GM21528 (cell line): ENCODE data around the gene CLCN7.

Experiments used
- ATAC-seq: cut with Tn5 transposase; IDR thresholded peaks from one replicate; pipeline ENCODE4 v1.9.1; 2021; ENCODE audit warnings: mild to moderate bottlenecking, moderate library complexity; ENCODE audit not compliant: unreplicated experiment, low FRiP score

The CLCN7 gene

DNA sequence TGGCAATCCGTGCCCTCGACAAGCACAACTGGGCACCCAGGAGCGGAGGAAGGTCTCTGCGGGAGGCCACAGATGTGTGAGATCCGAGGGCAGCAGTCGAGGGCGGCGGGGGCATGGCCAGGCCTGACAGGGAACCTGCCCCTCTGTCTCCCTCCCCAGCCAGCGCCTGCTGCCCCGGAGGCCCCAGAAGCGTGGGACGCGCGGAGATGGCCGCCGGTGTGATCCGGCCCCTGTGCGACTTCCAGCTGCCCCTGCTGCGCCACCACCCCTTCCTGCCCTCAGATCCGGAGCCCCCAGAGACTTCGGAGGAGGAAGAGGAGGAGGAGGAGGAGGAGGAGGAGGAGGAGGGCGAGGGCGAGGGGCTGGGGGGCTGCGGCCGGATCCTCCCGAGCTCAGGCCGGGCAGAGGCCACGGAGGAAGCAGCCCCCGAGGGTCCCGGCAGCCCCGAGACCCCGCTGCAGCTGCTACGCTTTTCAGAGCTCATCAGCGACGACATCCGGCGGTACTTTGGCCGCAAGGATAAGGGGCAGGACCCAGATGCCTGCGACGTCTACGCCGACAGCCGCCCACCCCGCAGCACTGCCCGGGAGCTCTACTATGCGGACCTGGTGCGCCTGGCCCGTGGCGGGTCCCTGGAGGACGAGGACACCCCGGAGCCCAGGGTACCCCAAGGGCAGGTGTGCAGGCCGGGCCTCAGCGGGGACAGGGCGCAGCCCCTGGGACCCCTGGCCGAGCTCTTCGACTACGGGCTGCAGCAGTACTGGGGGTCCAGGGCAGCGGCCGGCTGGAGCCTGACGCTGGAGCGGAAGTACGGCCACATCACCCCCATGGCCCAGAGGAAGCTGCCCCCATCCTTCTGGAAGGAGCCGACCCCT, 42.2 kb downstream of the CLCN7 start:
- no peak for ATAC-seq

DNA sequence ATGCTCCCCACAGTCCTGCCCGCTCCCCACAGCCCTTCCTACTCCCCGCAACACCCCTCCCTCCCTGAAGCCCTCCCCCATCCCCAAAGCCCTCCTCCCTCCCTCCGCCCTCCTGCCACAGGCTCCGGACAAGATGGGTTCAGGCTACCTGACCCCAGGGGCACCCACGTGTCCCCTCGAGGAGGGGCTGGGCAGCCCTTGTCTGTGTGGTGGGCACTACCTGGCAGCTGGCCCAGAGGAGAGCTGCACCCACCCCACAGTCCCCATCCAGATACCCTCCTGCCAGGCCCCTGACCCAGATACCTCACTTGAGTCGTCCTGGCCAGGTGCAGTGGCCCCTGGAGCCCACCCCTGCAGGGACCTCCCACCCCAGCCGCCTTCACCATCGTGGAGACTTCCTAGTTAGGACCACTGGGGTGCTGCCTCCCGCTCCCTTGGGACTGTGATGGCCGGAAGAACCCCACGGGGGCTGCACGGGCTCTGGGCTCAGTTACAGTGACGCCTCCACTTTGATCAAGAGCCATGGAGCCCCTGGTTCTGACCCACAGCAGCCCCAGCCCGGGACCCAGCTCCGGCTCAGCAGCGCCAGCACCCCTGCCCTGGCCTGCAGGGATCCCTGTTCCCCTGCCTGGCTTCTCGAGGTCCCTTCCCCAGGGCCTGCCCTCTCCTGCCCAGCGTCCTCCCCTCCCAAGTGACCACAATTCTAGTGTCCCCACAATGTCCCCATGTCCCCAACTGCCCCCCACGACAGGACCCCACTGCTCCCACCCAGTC, 43.1 kb downstream of the CLCN7 start:
- ATAC-seq, result no peak

DNA sequence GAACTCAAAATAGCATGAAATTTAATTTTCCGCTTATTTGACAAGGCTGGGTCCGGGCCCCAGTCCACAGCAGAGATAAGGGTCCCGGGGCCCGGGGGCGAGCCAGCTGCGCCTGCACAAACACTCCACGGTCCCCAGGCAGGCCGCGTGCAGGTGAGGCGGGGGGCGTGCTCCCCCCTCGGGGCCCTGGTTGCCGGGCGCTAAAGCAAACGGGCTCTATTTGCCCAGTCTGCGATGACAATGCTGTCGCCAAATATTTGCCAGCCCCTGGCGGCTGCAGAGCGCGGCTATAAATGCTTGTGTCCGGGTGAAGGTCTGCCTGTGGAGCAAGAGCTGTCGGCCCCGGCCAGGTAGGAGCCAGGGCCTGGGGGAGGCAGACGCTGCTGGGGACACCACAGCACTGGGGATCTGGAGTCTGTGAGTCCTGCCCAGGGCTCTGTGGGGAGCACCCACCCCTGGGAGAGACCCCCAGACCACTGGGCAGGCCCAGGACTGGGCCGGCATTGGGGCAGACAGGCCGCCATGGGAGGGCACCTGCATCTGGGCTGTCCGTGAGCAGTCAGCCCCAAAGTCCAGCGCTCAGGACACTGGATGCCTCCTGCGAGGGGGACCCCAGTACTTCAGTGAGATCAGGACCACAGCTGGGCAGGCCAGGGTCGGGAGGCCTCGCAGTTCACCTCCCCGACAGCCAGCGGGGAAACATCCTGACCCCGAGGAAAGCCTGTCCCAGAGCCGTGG, 43.9 kb downstream of the CLCN7 start, which contains the start of gene PERCC1:
TSS of gene PERCC1 (plus strand) at position 320 of the 738 bp plus-strand sequence. CDS start 1,516 bp downstream, outside the sequence.
- no peak for ATAC-seq

DNA sequence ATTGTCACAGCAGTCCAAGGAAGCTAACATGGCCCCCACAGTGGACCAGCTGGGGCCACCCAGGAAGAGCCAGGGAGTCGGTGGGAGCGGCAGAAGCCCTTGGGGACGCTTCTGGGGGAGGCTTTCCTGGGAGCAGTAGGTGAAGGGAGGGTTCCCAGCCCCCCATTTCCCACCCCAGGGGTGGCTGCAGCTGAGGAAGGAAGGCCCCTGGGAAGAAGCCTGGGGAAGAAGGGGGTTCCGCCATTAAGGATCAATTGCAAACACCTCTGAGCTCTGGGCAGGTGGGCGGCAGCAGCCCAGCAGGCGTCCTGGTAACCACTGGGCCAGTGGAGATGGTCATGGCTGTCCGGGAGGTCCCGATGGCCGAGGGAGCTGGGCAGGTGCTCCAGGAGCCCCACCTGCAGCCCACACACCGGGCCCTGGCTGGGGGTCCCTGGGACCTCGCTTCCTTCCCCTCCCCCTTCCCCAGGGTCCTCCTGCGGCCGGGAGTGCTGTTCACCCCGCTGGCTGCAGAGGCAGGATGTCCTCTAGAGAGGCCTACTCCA, 44.5 kb downstream of the CLCN7 start:
- no peak for ATAC-seq

DNA sequence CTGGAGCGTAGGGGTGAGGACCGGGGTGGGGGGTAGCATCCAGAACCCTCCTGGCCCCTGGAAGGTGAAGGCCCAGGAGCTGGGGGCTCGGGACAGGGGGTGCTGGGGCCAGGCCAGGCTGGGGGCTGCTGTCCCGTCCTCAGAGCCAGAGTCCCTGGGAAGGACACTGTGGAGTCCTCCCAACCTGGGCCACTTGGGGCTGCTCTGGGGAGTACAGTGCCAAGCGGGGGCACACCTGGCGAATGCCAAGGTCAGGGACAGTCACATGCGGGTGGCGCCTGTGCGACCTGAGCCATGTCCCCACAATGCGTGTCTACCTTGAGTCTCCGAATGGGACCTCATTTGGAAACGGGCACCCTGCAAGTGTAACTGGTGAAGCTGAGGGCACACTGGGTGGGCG, 45.2 kb downstream of the CLCN7 start:
- no peak for ATAC-seq

DNA sequence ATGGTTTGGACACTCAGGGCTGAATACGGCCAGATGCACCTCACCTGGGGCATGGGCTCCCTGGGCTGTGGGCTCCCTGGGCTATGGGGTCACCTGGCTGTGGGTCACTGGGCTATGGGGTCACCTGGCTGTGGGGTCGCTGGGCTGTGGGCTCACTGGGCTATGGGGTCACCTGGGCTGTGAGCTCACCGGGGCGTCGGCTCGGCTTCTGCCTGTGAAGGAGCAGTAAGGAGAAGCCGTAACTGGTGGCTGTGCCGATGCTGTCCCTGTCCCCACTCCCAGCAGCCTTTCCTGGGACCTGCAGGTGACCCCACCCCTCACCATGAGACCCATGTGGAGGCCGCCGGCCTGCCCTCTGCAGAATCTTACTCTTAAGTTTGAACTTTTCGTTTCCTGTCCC, 45.8 kb downstream of the CLCN7 start:
- no peak for ATAC-seq

DNA sequence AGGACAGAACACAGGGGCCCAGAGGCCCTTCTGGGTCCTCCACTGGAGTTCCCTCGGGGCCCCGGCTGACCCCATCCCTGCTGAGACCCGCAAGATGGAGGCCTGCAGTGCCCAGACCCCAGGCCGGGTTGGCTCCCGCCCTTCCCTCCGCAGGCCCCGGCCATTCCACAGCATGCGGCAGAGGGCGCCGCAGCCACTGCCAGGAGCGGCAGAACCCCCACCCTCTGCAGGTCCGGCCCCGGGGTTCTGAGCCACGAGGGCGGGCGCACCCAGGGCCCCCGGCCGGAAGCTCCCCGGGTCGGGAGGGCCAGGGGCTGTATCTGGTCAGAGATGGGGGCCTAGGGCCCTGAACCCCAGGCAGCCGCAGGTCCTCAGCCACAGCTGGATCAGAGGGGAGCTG, 46.3 kb downstream of the CLCN7 start:
- no peak for ATAC-seq

DNA sequence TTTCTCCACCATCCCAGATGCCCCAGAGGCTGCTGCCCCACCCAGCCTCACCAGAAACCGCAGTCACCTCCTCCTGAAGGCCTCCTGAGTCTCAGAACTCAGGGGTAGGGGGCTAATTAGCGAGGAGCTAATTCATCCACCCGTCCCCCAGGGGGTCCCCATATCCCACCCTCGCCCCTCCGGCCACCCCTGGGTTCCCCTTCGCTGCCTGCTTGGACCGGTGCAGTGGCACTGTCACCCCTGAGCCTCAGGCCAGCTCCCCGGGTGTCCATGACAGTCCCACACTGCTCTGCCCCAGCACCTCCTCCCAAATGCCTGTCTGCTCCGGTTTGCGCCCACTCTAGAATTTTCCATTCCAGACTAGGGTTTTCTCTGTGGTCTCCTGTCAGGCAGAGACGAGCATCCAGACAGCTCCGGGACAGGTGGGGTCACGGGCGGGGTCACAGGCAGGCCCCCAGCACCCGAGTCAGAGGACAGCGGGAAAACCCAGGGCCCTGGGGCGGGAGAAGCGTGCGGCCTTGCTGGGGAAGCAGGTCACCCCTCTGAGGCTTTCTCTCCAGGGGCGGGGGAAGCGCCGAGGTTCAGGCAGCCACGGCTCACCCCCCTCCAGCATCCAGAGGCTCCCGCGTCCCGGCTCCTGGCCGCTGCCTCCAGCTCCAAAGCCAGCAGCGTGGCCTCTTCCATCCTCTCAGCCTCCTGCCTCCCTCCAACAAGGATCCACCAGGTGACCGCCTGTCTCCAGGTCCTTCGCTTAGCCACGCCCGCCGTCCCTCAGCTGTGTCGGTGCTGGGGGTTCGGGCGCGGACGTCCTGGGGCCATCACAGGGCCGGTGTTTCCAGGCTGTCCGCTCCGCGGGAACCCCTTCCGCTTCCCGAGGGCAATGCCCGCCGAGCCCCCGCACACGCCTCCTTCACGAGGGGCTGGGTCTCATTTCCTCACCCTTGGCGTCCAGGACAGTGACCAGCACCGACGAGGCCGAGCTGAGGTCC, 47.1 kb downstream of the CLCN7 start:
- ATAC-seq, result no peak

DNA sequence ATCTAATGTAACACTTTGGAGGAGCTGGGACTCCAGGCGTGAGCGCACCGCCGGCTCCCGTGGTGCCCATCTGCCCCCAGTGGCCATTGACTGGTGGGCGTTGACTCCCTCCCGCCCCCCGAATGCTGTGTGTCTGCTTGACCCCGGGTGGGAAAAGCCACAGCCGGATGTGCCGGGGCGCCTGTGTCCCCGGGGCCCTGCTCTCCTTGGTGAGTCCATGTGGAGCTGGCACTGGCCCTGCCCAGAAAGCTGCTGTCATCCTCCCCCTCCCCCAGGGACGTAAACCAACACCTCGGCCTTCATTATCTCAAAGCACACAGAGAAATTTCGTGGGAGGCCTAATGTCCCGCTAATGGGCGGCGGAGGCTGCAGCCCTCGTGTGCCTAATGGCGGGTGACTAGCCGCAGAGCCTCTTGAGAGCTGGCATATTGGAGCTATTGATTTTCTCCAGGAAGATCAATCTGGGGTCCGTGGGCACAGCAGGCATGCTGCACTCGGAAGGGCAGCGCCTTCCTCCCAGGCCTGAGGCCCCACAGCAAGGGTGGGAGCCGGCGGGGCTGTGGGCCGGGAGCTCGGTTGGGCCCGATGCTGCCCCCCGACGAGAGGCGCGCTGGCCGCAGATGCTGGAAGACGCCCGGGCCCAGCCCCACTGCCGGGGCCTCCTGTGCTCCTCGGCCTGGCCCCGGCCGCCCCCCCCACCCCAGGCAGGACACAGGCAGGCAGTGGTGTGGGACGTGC, 47.9 kb downstream of the CLCN7 start:
- ATAC-seq, result no peak

DNA sequence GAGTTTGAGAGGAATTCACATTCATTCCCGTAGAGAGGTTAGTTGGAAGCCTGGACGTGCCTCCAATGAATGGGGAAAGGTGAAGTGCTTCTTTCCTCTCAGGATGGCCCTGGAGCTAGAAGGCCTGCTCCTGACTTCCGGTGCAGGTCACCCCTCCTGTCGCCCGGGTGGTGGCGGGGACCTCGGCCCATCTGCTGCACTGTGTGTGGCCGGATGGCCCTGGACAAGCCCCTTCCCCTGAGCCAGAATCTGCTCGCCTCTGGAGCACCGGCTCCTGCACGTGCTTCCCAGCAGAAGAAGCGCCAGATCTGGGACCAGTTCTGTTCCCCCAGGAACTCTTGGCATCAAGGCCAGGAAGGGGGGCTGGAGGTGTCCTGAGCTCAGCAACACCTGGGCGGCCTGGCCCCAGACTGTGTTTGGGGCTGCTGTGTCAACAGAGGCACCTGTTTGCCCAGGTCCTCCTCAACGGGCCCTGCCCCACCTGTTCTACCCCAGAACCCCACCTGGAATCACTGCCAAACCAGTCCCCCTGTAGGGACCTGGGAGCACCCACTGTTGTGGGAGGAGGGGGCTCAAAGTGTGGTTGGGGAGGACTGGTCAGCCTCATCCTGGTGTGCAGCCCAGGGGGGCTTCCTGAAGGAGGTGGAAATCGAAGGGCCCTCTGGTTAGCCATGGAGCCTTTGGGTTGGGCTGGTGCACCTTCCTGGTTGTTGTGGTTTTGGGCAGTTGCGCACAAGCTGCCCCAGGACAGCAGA, 49.0 kb downstream of the CLCN7 start:
- ATAC-seq, result no peak

DNA sequence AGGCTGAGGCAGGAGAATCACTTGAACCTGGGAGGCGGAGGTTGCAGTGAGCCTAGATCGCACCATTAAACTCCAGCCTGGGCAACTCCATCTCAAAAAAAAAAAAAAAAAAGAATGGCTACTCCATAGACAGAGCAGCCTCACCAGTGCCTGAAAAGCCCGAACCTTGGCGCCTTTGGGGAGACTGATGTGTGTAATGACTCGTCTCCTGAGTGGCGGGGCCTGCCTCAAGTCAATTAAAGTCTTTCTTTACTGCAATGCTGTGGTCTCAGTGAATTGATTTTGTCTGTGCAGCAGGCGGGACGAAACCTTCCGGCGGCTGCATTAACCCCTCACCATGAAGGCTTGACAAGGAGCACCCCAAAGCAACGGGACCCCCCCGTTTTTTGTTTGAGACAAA, 50.8 kb downstream of the CLCN7 start:
- ATAC-seq, result no peak

DNA sequence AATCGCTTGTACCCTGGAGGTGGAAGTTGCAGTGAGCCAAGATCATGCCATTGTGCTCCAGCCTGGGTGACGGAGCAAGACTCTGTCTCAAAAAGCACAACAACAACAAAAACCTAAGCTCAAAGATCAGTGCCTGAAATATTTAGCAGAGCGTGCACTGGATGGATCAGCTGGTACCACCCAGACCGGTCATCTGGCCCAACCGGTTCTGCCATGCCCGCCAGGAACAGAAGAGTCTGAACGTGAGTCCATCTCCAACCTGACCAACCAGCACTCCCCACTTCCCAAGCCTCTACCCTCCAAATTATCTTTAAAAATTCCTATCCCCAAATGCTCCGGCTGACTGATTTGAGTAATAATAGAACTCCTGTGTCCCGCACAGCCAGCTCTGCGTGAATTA, 52.8 kb downstream of the CLCN7 start:
- no peak for ATAC-seq

DNA sequence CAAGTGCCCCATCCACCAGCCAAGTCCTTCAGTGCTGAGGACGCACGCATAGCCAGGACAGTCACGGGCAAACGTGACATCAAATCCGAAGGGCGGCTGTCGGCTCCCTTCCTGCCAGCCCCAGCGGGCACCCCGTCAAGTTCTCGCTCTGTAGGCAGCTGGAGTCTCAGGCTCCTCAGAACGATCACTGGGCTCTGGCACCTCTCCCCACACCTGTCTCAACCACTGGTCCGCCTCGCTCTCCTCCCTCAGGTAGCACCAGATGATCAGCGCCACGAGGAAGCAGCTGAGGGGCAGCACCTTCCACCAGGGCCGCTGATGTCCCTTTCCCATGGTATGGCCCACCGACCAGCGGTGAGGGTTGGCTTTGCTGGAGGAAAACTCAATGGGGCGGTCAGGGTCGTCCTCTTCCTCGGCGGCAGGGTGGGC, 54.7 kb downstream of the CLCN7 start:
- ATAC-seq, result peak; percentile 23

DNA sequence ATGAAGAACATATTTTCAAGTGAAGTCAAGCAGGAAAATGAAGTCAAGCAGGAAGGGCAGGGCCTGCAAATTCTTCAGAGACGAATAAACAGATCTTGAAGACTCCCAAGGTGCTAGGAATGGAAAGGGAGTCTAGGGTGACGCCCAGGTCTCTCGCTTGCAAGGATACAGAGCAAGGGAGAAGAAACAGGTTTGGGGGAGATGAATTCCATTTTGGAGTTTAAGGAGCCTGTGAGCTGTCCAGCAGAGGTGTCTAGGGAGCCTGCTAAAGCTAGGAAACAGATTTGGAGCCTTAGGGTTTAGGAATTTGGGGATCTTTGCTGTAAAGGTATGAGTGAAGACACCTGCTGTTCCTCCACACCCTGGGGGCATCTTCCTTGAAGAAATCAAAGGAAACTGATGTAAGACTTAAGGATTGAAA, 58.3 kb downstream of the CLCN7 start:
- ATAC-seq, result no peak

DNA sequence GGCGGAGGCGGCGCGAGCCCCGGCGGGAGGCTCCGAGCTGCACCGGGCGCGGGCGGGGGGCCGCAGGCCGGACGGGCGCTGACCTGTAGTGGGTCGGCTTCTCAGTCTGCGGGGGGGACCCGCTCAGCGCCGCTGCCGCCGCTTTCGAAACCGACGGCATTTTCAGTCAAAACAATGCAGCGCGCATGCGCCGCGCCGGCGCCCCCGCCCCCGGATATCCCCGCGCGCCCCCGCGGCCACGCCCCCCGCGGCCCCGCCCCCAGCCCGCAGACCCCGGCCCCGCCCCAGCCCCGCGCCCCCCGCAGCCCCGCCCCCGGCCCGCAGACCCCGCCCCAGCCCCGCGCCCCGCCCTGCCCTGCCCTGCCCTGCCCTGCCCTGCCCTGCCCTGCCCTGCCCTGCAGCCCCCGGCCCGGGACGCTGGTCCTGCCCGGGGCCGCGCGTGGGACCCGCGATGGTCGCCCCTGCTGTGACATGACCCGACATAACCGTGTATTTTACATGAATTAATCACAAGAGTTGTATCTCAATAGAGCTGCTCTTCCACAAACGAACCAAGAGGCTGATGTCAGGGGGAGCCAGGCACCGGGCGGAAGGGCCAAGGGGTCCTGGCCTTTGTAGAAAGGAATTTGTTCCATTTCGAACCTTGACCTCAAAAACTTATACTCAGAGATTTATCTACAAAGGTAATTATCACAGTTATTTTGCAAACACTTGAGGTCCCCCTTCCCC, 60.1 kb downstream of the CLCN7 start, which contains the start of gene UNKL:
TSS of gene UNKL (minus strand) at position 173 of the 729 bp plus-strand sequence. CDS start at position 160, 13 bp downstream.
- ATAC-seq, result peak; percentile 34

DNA sequence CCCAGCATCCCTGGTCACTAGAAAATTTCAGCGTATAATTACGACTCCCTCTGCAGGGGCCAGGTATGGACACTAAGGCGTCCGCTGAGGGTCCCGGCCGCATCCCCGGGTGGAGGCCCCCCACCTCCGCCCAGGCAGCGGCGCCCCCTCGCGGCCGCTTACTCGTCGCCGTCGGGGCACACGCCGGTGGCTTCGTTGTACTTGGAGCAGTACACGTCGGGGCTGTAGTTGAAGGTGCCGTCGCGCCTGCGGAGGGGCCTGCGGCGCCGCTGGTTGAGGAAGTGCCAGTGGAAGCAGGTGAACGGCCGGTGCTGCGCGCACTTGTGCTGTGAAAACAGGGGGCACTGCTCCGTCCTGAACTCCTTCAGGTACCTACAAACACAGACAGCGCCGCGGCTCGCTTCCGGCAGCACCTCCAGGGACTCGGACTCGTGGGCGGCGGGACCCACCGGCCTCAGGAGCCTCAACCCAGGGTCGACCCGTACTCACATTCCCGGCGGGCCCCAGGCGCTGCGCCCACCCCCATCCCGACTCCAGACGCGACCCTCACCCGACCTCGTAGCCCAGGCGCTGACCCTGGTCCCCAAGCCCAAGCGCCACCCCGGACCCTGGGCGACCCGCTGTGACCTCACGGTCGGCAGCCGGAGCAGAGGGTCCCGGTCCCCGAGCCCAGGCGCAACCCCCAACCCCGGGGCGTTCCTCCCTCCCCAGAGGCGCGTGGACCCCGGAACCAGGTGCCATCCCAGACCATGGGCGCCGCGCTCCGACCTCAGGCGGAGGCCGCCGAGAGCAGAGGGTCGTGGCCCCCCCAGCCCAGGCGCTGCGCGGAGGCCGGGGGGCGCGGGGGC, 60.9 kb downstream of the CLCN7 start:
- peak; percentile 26 for ATAC-seq
